Right renal pelvis (tissue), 4 donors: ENCODE data around the gene SPTB. TPM values are rescaled to one million over a fixed set of nuclear protein-coding genes. Genes with fewer than 3 reads are reported as not detected.

Experiments used
- DNase-seq, 4 donors: peaks; one replicate each; pipeline ENCODE4 v3.0.0-alpha.2; 2013; ENCODE audit warnings: low read depth in 4 of 4, low spot score in 3 of 4, missing footprints in 1 of 4
- polyA plus RNA-seq, 4 donors: library from polyadenylated mRNA; unstranded; fragments of 120-200 nt; gene quantifications; one replicate each; pipeline ENCODE4 v1.2.1, GENCODE V29; 2013; ENCODE audit not compliant: insufficient read length in 4 of 4

SPTB gene
- polyA plus RNA-seq, 4 donors: 11.0 to 16.9 (median 12.1) TPM

GRCh38 chr14:64889352-64889751 is 9.6 kb upstream of the SPTB start:
- no peak for DNase-seq

- DNase-seq: no peak
Measured at GRCh38 chr14:64885559-64885958, 5.9 kb upstream of the SPTB start.

- DNase-seq: peak in 1 of 4 donors; percentile 34
Measured at GRCh38 chr14:64880221-64881121, 764 bp upstream of the SPTB start.

- DNase-seq: peak in 1 of 4 donors; percentile 34
Measured at GRCh38 chr14:64878837-64879634, 671 bp downstream of the SPTB start.

- no peak for DNase-seq
Measured at GRCh38 chr14:64877846-64878245, 1.9 kb downstream of the SPTB start.

GRCh38 chr14:64875350-64875749 is 4.4 kb downstream of the SPTB start:
- DNase-seq: no peak

- DNase-seq: no peak
Measured at GRCh38 chr14:64873506-64874219, 6.0 kb downstream of the SPTB start.

- DNase-seq: no peak
Measured at GRCh38 chr14:64871344-64871743, 8.4 kb downstream of the SPTB start.

- no peak for DNase-seq
Measured at GRCh38 chr14:64870160-64870559, 9.5 kb downstream of the SPTB start.

GRCh38 chr14:64868841-64869240 is 10.9 kb downstream of the SPTB start:
- DNase-seq: no peak

GRCh38 chr14:64868379-64868778 is 11.3 kb downstream of the SPTB start:
- DNase-seq: no peak

GRCh38 chr14:64867182-64867581 is 12.5 kb downstream of the SPTB start:
- DNase-seq: no peak

GRCh38 chr14:64865992-64866391 is 13.7 kb downstream of the SPTB start:
- DNase-seq: no peak

- no peak for DNase-seq
Measured at GRCh38 chr14:64865109-64865508, 14.6 kb downstream of the SPTB start.

- DNase-seq: no peak
Measured at GRCh38 chr14:64864258-64864657, 15.4 kb downstream of the SPTB start.

GRCh38 chr14:64861916-64862315 is 17.8 kb downstream of the SPTB start:
- DNase-seq: no peak

GRCh38 chr14:64860039-64860438 is 19.7 kb downstream of the SPTB start:
- DNase-seq: no peak

- DNase-seq: no peak
Measured at GRCh38 chr14:64857979-64858744, 21.5 kb downstream of the SPTB start.

GRCh38 chr14:64856529-64857445 is 22.9 kb downstream of the SPTB start:
- no peak for DNase-seq
